Right lung (tissue), 5 donors: Measurements from ENCODE around the gene PPP4R3A. TPM values are rescaled to one million over a fixed set of nuclear protein-coding genes. Genes with fewer than 3 reads are reported as not detected.
A peak's percentile ranks its signal among the peaks of the same experiment; 100 is the strongest.
"Not testable (repeated sequence)": the region's sequence is repeated elsewhere in the genome, so short reads cannot be mapped to it uniquely, and the experiment has no call there.

Source experiments
- DNase-seq, 2 donors: peaks; one replicate each; pipeline ENCODE4 v3.0.0-alpha.2; 2013
- polyA plus RNA-seq, 5 donors: library from polyadenylated mRNA; unstranded; fragments of 120-200 nt; gene quantifications; one replicate each; pipeline versions ENCODE4 v1.2.1 to v1.2.3, GENCODE V29; 2013; ENCODE audit warnings: inconsistent platforms in 1 of 5, low replicate concordance in 1 of 5; ENCODE audit not compliant: insufficient read length in 5 of 5, insufficient read depth in 1 of 5

The PPP4R3A gene
- polyA plus RNA-seq, 5 donors: 98.0 to 124 (median 116) TPM

DNA sequence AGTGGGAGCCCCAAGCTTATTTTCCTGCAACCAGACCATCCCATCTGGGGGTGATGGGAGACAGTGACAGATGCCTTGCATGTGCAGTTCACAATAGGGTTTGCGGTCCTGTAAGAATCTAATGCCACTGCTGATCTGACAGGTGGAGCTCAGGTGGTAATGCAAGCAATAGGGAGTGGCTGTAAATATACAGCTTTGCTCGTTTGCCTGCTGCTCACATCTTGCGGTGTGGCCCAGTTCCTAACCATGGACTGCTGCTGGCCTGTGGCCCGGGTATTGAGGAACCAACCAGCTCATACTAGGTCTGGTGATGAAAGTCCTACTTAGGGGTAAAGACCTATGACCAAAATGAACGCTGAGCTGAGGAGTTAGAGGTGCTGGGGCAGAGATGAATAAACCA, 56.4 kb downstream of the PPP4R3A start:
- no peak for DNase-seq

DNA sequence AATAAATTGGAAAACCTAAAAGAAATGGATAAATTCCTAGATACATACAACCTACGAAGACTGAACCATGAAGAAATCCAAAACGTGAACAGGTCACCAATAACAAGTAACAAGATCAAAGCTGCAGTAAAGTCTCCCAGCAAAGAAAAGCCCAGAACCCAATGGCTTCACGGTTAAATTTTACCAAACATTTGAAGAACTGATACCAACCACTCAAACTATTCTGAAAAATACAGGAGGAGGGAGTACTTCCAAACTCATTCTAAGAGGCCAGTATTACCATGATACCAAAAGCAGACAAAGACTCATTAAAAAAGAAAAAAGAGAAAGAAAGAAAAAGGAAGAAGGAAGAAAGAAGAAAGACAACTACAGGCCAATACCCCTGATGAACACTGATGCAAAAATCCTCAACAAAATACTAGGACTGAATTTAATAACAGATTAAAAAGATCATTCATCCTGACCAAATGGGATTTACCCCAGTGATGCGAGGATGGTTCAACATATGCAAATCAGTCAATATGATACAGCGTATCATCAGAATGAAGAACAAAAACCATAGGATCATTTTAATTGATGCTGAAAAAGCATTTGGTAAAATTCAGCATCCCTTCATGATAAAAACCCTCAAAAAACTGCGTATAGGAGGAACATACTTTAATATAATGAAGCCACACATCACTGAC, 65.6 kb downstream of the PPP4R3A start:
- no peak for DNase-seq

DNA sequence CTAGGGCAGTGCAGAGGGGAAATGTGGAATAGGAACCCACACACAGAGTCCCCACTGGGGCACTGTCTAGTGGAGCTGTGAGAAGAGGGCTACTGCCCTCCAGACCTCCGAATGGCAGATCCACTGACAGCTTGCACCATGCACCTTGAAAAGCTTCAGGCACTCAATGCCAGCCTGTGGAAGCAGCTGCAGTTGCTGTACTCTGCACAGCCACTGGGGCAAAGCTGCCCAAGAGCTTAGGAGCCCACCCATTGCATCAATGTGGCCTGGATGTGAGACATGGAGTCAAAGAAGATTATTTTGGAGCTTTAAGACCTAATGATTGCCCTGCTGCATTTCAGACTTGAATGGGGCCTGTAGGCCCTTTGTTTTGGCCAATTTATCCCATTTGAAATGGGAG, 70.8 kb downstream of the PPP4R3A start:
- DNase-seq: no peak

DNA sequence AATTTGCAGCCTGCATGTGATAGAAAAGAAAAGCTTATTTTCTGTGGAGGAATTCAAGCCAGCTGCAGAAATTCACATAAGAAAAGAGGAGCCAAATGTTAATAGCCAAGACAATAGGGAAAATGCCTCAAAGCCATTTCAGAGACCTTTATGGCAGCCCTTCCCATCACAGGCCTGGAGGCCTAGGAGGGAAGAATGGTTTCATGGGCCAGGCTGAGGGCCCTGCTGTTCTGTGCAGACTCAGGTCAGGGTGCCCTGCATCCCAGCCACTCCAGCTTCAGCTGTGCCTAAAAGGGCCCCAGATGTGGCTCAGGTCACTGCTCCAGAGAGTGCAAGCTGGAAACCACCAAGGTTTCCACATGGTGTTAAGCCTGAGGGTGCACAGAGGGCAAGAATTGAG, 71.3 kb downstream of the PPP4R3A start:
- DNase-seq: no peak

DNA sequence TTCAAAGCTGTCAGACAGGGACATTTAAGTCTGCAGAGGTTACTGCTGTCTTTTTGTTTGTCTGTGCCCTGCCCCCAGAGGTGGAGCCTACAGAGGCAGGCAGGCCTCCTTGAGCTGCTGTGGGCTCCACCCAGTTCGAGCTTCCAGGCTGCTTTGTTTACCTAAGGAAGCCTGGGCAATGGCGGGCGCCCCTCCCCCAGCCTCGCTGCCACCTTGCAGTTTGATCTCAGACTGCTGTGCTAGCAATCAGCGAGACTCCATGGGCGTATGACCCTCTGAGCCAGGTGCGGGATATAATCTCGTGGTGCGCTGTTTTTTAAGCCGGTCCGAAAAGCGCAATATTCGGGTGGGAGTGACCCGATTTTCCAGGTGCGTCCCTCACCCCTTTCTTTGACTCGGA, 73.8 kb downstream of the PPP4R3A start:
- DNase-seq: not testable (repeated sequence)

DNA sequence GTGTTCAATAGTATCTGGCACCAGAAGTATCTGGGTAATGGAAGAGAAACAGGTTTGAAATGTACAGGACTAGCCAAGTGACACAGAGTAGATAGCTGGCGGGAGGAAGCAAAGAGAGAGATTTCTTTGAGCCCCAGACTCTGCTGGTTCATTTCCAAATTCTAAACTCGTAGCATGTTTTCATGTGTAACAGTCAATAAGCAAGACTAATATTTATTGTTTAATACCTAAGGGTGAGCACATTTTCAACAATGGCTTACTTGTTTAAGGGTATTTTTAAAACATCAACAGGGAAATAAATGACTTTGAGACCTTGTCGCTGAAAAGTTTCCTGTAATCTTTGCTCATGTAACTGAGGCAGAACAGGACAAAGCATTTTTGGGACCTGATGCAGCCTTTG, 80.7 kb downstream of the PPP4R3A start:
- no peak for DNase-seq

DNA sequence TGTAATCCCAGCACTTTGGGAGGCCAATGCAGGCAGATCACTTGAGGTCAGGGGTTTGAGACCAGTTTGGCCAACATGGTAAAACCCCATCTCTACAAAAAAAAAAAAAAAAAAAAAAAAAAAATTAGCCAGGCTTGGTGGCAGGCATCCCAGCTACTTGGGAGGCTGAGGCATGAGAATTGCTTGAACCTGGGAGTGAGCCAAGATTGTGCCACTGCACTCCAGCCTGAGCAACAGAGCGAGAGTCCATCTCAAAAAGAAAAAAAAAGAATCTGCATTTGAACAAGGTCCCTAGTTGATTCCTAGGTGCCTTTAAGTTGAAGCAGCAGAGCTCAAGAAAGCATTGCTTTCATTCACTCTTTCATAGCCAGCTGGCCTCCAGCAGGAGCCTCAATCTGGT, 81.2 kb downstream of the PPP4R3A start:
- not testable (repeated sequence) for DNase-seq

DNA sequence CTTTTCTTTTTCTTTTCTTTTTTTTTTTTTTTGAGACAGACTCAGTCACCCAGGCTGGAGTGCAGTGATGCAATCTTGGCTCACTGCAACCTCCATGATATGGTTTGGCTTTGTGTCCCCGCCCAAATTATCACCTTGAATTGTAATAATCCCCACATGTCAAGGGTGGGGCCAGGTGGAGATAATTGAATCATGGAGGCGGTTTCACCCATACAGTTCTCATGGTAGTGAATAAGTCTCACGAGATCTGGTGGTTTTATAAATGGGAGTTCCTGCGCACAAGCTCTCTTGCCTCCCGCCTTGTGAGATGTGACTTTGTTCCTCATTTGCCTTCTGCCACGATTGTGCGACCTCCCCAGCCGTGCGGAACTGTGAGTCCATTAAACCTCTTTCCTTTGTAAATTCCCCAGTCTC, 84.6 kb downstream of the PPP4R3A start:
- not testable (repeated sequence) for DNase-seq

DNA sequence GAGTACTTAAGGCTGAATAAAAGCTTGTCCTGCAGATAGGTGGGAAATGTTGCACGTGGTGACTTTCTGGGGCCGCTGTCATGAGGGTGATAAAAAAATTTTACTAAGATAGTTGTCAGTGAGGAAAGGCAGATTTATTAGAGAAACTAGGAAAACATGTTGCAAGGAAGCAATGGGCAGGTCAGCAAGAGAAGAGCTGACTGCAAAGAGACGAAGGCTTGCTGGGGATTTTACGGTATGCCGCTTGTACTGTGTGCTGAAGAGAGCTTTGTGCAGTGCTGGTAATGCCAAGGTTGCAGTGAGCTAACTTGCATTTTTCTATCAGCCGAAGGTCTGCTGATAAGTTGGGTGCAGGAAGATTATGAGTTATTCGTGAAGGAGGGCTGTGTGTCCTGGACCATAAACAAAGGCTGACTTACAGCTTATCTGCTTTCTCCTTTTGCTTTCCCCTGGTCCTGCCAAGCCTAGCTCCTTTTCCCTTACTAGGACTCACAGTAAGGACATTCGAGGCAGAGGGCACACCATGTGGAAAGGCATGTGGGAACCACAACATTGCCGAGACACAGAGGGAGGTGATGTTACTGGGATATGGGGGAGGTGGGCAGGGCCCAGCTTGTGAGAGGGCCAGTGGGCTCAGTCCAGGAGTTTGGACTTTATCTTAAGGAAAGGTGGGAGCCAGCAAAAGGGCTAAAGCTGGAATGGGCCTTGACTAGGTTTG, 85.1 kb downstream of the PPP4R3A start:
- DNase-seq: no peak

DNA sequence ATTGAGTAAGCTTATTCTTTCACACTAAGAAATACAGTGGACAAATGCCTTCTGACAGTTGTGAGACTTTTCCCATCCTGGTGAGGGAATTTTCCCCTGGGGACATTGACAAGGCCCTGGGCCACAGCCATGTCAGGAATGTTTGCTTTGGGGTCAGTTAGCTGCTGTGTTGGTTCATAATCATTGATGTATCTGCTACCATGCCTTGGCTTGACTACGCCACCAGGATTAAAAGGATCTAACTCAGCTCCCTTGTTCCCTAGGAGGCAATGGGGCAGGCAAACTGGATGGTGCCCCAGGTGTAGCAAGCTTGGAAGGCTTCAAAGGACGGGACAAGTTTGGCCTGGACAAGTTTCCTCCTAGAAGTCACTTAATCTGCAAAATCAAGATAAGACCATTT, 89.4 kb downstream of the PPP4R3A start:
- DNase-seq: no peak

DNA sequence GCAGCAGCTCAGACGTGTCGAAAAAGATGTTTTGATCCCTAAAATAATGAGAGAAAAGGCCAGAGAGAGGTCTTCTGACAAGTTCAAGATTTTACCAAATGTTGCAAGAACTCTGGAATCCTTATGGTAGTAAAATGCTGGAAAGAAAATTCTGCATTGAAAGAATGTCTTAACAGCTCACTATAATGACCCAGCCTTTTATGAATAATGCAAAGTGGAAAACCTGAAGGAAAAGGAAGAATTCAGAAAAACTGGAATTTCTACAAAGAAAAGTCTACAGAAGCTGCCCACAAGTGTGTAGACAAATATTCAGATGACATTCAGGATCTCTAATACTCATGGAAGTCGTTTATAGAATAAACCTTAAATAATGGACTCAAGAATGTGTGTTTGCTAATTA, 90.7 kb downstream of the PPP4R3A start:
- DNase-seq: no peak

DNA sequence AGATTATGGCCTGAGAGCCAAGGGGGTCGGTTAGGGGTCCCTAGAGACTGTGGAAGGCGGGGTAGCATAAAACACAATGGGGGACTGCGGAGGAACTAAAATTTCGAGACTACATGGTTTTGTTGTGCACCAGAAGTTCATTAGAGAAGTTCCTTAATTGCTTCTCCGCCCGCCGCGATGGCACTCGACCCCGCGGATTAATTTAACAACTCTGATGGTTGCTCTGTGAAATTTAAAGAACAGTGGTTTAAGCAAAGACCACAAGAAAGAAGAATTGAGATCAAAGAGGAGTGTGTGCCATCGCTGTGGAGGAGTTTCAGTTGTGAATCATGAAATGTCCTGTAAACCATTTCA, 91.1 kb downstream of the PPP4R3A start:
- no peak for DNase-seq

DNA sequence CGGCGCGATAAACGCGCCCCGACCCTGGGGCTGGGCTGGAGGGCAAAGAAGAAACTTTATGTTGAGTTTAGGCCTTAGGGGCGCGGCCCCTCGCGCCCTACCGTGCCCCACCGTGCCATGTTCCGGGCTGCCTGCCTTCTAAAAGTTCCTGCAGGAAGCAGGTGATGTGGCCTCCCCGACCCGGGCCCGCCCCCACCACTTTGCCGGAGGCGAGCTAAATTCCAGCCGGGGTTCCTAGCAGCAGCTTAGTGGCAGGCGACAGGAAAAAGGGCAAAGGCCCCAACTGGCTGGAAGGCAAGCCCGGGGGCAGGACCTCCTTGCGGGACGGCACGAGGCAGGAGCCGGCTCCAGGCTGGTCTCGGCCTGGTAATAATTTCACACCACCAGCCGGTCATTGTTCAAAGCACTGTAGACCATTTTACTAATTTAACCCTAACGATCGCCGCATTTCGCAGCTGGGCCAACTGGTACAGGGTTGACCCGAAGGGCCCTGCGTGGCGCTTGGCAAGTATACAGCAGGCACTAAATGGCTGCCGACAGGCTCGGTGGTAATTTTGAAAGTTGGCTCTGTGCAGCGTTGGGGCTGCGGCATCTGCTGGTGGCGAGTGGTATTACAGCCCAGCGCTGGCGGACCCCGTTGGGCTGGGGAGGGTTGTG, 91.6 kb downstream of the PPP4R3A start:
- peak in 1 of 2 donors; percentile 40 for DNase-seq

DNA sequence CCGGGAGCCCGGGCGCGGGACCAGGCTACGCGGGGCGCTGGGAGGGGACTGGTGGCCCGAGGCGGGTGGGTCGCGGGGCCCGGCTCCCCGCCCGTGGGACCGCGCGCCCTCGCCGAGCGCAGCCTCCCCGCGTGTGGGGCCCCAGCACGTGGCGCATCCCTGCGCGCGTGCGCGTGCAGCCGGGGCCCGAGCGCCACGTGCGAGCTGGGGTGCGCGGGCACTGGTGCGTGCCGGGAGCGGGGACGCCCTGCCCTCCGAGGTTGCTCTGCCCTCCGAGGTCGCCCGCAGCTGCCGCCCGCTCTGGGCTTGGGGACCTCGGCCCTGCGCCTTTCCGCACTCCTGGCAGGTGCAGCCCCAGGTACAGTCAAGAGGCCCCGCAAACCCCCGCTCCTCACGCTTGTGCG, 92.1 kb downstream of the PPP4R3A start:
- no peak for DNase-seq

DNA sequence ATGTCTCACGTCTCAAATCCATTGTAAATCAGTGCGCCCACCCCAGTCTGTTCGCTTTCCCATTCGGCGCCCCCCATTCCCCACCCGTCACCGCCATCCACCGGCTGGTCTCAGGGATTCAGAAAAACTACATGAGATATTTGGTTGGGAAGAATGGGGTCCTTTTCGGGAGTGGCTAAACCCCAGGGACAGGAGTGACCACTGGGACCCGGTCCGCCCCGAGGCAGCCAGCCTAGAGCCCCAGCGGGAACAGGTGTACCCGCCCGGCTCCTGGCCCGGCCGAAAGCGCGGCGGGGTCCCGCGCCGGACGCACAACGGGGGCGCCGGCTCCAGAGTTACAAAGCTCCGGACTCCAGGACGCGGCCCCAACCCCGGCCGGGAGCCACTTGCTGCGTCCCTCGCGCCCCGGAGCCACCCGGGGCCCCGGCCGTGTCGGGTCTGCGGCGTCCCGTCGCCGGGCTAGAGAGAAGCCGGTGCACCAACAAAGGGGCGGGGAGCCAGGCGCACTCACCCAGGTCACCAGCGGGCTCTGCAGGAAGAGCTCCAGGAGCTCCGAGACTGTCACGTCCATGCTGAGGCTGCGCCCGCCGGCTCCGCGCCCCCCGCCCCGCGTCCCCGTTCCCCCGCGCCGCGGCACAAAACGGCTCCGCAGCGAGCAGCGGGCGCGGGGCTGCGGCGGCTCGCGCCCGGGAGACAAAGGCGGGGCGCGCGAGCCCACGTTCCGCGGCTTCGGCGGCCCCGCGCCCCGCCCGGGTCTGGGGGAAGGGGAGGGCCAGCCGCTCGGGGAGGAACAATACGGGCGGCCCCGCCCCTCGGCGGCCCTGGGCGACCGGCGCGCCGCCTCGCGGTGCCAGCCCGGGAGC, 92.8 kb downstream of the PPP4R3A start, which contains the start of gene CCDC88C:
Gene CCDC88C, minus strand, starts transcription at position 701 of the 863 bp plus-strand sequence. Its CDS starts 130 bp downstream, at position 571.
- DNase-seq: no peak

DNA sequence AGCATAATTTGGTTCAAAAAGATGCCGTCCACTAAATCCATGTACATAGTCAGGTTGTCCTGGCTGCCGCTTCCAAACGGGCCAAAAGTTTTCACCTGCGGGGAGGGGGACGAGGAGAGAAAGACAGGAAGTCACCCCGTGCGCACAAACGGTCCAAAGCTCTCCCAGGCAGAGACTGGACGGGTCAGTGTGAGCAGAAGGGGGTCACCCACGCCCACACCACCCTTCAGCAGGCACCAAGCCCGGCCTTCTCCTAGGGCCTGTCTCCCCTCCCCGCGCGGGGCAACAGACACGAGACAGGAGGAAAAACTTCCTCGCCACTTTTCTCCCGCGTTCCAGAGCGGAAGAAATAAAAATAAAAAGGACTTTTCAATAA, 93.4 kb downstream of the PPP4R3A start:
- DNase-seq: no peak

DNA sequence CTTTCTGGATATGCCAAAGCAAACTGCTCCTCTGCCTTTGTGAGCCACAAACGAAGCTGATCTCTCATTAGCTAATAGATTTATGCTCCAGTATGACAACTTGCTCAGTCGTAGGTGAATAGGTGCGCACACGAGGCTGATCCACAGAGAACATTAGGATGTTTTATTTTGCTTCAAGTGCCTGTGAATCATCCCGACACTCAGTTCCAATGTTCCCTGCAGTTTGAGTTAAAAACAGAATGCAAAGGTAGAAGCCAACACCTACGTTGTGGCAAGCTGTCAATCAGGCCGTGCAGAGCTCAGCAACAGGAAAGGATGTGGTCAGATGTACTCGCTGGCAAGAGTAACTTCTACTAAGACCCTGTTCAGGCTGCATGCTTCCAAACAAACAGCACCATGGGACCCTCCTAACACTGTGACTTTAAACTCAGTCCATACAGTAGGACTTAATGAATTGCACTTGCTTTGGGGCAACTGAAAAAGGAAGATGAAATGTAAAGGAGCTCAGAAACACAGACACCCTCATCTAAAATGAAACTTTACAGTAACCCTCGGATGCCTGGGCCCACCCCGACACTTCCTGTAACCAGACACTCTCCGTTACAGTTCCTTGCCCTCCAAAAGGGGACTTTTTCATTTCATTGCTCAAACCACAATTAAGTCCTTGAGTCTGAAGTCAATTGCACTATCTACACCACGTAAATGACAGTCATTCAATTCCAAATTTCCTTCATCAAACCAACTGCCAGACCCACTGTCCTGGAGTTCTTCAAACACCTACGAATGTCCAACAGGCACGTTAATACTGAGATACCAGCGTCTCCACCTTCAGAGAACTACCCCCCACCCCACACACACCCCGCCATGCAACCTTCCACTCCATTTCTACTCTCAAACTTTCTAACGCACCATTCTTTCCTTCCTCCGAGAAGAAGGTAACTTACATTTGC, 94.0 kb downstream of the PPP4R3A start:
- no peak for DNase-seq

DNA sequence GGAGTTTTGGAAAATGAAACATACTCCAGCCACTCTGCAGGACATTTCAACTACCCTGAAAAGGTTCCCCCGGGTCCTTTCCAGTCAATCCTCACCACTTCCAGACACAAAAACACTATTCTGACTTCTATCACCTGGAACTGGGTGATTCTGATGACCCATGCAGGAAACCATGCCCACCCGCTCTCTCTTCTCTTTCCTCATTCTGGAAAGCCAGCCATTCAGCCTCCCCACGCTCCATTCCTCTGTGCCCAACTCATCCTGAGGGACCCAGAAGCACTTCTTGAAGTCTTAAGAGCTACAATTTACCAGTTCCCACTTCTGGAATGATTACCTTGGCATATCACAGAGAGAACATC, 95.7 kb downstream of the PPP4R3A start:
- no peak for DNase-seq

DNA sequence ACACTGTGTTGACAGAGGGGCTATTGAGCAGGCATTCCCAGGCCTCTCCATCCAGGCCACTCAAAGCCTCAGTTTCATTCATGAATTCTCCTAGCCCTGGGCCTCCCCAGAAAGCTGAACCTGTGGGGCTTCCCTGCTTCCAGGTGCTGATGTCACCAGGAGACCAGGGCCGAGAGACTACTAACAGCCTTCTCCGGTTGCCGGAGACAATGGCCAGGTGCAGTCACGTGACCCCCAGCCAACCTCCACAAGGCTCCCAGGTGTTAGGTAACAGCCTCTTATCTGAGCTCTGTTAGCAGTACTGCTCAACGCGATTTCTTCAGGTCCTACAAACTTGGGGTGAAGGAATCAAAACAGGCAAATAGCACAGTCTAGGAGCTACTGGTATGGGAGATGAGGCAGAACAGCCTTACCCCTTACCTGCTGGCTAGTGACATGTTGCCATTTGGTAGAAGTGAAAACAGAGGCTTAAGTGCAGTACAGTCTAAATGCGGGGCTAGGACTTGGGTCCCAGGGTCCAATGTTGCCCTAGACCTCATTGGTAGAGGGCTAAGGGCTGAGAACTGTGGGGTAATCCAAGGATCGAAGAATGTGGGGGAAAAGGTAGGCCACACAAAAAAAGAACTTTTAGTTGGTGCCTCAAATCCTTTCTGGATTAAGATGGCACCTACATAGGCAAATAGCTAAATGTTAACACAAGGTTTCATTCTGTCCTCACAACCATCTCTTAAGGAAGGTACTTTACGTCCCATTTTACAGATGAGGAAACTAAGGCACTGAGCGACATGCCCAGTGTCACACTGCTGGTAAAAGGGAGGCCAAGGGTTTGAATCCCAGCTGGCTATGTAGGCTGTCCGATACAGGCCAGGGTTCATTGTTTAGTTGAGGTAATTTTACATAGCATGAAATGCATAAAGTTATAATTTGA, 96.3 kb downstream of the PPP4R3A start:
- peak in 1 of 2 donors; percentile 61 for DNase-seq

DNA sequence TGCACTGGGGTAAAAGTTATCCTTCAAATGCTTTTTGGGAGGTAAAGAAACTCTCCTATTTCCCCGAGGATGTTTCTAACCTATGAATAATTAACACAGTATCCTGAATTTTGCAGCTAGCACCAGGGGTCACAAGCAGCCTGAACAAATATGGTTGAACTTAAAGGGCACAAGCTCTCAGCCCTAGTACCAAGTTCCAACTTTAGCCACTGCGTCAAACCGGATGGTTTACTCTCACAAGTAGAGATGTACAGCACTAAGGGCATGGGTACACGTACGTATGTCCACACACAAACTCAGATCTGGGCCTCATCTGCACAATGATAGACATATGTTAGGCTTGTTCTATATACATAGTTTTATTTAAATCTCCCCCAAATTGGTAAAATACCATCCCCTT, 97.2 kb downstream of the PPP4R3A start:
- DNase-seq: no peak
